Caco-2 (cell line): ENCODE data around the gene PSEN1. TPM values are rescaled to one million over a fixed set of nuclear protein-coding genes. Genes with fewer than 3 reads are reported as not detected.
"Not testable (repeated sequence)": the region's sequence is repeated elsewhere in the genome, so short reads cannot be mapped to it uniquely, and the experiment has no call there.

Experiments
- BruUV-seq: library from RNA; stranded (reverse); fragments of 400-500 nt; replicated peaks from 2 replicates; lab custom pipeline; 2021; lab: Mats Ljungman, UMichigan
- CTCF ChIA-PET: fragments of 300-600 bp; sonication (Branson Sonifier 250); formaldehyde crosslinking; loops from one replicate; lab custom pipeline; 2022; ENCODE audit warnings: antibody characterized with exemption; lab: Charles Lee
- POLR2A ChIA-PET: fragments of 300-600 bp; sonication (Branson Sonifier 250); formaldehyde crosslinking; loops from one replicate; lab custom pipeline; 2022; ENCODE audit warnings: antibody characterized with exemption; lab: Charles Lee
- DNase-seq, 2 experiments: peaks; one replicate each; pipeline versions ENCODE4 v3.0.0 to v3.0.0-alpha.2; 2020 to 2022
- H3K27me3 ChIP-seq: replicated peaks from 2 replicates; pipeline ENCODE4 v1.6.0; 2011; ENCODE audit warnings: low read length; ENCODE audit not compliant: control insufficient read depth, insufficient read depth
- H3K36me3 ChIP-seq: 2 replicates; pipeline ENCODE4 v1.5.1; 2011; ENCODE audit warnings: low read length; ENCODE audit not compliant: control insufficient read depth, insufficient read depth
- H3K4me1 ChIP-seq: fragments of 250-450 bp; sonication (Bioruptor Pico); 2 replicates; pipeline ENCODE4 v1.5.1; 2020; ENCODE audit warnings: mild to moderate bottlenecking
- H3K4me3 ChIP-seq: 2 replicates; pipeline ENCODE4 v1.5.1; 2011; ENCODE audit warnings: low read depth, mild to moderate bottlenecking, control low read depth, low read length
- H3K9me3 ChIP-seq: fragments of 250-450 bp; sonication (Bioruptor Pico); 2 replicates; pipeline ENCODE4 v1.5.1; 2020; ENCODE audit warnings: mild to moderate bottlenecking, moderate library complexity
- H3K27ac Mint-ChIP-seq: one replicate; pipeline ENCODE4 v1.8.0; 2022; ENCODE audit warnings: mixed read lengths; ENCODE audit not compliant: unreplicated experiment
- H3K27me3 Mint-ChIP-seq: one replicate; pipeline ENCODE4 v1.8.0; 2022; ENCODE audit warnings: mixed read lengths; ENCODE audit not compliant: insufficient read depth, unreplicated experiment
- H3K36me3 Mint-ChIP-seq: one replicate; pipeline ENCODE4 v1.8.0; 2022; ENCODE audit warnings: mild to moderate bottlenecking, mixed read lengths; ENCODE audit not compliant: insufficient read depth, unreplicated experiment
- H3K4me1 Mint-ChIP-seq: one replicate; pipeline ENCODE4 v1.8.0; 2022; ENCODE audit warnings: low read depth, mixed read lengths; ENCODE audit not compliant: unreplicated experiment
- H3K4me3 Mint-ChIP-seq: one replicate; pipeline ENCODE4 v1.8.0; 2022; ENCODE audit warnings: mild to moderate bottlenecking, moderate library complexity, mixed read lengths; ENCODE audit not compliant: unreplicated experiment
- H3K9me3 Mint-ChIP-seq: one replicate; pipeline ENCODE4 v1.8.0; 2022; ENCODE audit warnings: mixed read lengths; ENCODE audit not compliant: unreplicated experiment
- intact Hi-C: fragments of 100-400 bp; cut with micrococcal nuclease; formaldehyde crosslinking; loops from one replicate; pipeline ENCODE4 v1.10.0; 2022; ENCODE audit not compliant: unreplicated experiment
- total RNA-seq: library from RNA; stranded (reverse); gene quantifications from 2 replicates; pipeline ENCODE4 v1.2.3, GENCODE V29; 2022
- TF ChIP-seq, protein P1 (sequence below), 2 experiments: fragments of 200-600 bp in 1 of 2; IDR thresholded peaks; 1 replicate in 1 of 2; 2 replicates in 1 of 2; pipeline versions ENCODE4 v1.5.1 to v1.8.0; 2011 to 2022; ENCODE audit warnings: antibody characterized with exemption in 1 of 2, control low read depth in 1 of 2, inconsistent platforms in 1 of 2, low read depth in 1 of 2, low read length in 1 of 2, mild to moderate bottlenecking in 1 of 2, moderate library complexity in 1 of 2; ENCODE audit not compliant: insufficient read depth in 1 of 2, severe bottlenecking in 1 of 2, unreplicated experiment in 1 of 2

Gene PSEN1
- total RNA-seq, 1 experiment from 2014 or later, result 74.8 TPM

DNA sequence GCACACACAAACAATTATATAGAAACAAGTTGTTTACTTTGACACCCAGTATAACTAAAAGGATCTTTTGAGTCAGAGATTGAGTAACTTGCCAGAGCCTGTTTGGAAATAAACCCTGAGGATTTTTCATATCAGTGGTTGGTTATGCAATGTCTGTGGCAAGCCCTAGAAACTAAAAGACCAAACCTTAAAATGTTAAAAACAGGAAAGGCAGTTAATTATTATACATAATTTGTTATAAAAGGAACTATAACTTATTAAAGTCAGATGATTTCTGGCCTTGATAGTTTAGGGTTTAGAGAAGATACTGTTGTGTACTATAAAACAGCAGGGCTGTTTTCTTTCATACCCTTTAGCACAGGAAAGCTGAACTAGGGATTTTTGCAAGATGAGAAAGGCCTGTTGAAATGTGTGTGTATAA lies 44.1 kb downstream of the PSEN1 start:
- ChIA-PET POLR2A (no interaction called here), CTCF (no interaction called here)
- intact Hi-C loops, result no loop called here
- Histone ChIP-seq H3K4me3 (no peak overlapping the region), H3K9me3 (no peaks in the 10 kb centered on the region), H3K4me1 (no peaks in the 10 kb centered on the region), H3K27me3 (no peaks in the 10 kb centered on the region), H3K36me3 (0 out of 2 replicates have a peak, but pooled peaks cover 2% of the 10 kb centered on the region)
- Mint-ChIP-seq H3K4me1 (no peaks in the 10 kb centered on the region), H3K27ac (no peak overlapping the region), H3K36me3 (peaks cover 35% of the 10 kb centered on the region), H3K27me3 (no peaks in the 10 kb centered on the region), H3K4me3 (no peak overlapping the region), H3K9me3 (no peaks in the 10 kb centered on the region)
- TF ChIP-seq, protein P1, sequence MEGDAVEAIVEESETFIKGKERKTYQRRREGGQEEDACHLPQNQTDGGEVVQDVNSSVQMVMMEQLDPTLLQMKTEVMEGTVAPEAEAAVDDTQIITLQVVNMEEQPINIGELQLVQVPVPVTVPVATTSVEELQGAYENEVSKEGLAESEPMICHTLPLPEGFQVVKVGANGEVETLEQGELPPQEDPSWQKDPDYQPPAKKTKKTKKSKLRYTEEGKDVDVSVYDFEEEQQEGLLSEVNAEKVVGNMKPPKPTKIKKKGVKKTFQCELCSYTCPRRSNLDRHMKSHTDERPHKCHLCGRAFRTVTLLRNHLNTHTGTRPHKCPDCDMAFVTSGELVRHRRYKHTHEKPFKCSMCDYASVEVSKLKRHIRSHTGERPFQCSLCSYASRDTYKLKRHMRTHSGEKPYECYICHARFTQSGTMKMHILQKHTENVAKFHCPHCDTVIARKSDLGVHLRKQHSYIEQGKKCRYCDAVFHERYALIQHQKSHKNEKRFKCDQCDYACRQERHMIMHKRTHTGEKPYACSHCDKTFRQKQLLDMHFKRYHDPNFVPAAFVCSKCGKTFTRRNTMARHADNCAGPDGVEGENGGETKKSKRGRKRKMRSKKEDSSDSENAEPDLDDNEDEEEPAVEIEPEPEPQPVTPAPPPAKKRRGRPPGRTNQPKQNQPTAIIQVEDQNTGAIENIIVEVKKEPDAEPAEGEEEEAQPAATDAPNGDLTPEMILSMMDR (IDR thresholded peaks at IDR 0.05; ENCODE audit: insufficient read depth in 1 of 2, low read depth in 1 of 2, low read length in 1 of 2, severe bottlenecking in 1 of 2, unreplicated experiment in 1 of 2), result no peak
- DNase-seq, result no peak
- BruUV-seq, result no TSS peak

DNA sequence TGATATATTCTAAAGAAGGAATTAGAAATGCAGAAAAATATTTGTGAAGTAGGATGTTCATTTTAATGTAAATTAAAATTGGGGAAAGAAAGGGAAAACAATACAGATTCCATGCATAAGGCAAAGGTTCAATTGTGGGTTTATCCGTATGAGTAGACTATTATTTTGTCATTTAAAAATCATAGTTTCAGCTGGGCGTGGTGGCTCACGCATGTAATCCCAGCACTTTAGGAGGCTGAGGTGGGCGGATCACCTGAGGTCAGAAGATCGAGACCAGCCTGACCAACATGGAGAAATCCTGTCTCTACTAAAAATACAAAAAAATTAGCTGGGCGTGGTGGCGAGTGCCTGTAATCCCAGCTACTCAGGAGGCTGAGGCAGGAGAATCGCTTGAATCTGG lies 44.7 kb downstream of the PSEN1 start:
- H3K27me3 ChIP-seq, DNase-seq, intact Hi-C loops, H3K9me3 ChIP-seq, H3K9me3 Mint-ChIP-seq, H3K4me1 ChIP-seq, H3K4me3 ChIP-seq, BruUV-seq, H3K27ac Mint-ChIP-seq, POLR2A ChIA-PET, H3K36me3 ChIP-seq, CTCF ChIA-PET, H3K27me3 Mint-ChIP-seq, H3K4me1 Mint-ChIP-seq, H3K4me3 Mint-ChIP-seq: not testable (repeated sequence)
- peaks cover 39% of the 10 kb centered on the region for H3K36me3 Mint-ChIP-seq

DNA sequence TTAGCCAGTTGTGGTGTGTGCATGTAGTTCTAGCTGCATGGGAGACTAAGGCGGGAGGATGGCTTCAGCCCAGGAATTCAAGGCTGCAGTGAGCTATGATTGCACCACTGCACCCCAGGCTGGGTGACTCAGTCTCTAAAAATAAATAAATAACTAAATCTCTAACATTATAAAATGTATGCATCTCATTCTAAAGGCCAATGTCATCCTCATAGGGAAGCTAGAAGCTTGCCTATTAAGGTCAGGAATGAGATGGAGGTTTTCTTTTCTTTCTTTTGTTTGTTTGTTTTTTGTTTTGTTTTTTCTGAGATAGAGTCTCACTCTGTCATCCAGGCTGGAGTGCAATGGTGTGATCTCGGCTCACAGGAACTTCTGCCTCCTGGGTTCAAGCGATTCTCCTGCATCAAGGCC lies 52.2 kb downstream of the PSEN1 start:
- POLR2A ChIA-PET, result no interaction called here
- CTCF ChIA-PET, result no interaction called here
- TF ChIP-seq, protein P1 (IDR thresholded peaks at IDR 0.05; ENCODE audit: insufficient read depth in 1 of 2, low read depth in 1 of 2, low read length in 1 of 2, severe bottlenecking in 1 of 2, unreplicated experiment in 1 of 2), result no peak

DNA sequence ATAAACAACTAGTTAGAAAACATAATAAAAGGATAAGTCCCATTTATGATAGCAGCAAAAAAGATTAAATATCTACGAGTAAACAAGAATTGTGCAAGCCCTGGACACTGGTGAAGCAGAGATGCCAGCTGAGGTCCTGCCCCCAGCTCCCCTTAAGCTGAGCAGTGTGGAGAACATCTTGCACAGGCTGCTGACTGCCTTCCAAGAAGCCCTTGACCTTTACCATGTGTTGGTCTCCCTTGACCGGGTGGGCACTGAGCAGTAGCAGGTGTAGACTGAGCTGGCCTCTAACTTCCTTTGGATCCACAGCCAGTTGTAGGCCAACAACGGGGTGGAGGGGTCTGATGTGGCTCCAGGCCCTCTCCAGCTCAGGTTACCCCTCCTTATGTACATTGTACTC lies 53.3 kb downstream of the PSEN1 start:
- TF ChIP-seq, protein P1 (IDR thresholded peaks at IDR 0.05; ENCODE audit: insufficient read depth in 1 of 2, low read depth in 1 of 2, low read length in 1 of 2, severe bottlenecking in 1 of 2, unreplicated experiment in 1 of 2), result no peak
- no peaks in the 10 kb centered on the region for H3K9me3 ChIP-seq
- intact Hi-C loops, result no loop called here
- Mint-ChIP-seq H3K27me3 (no peaks in the 10 kb centered on the region), H3K27ac (no peak overlapping the region), H3K4me3 (no peak overlapping the region), H3K36me3 (peaks cover 77% of the 10 kb centered on the region), H3K4me1 (no peaks in the 10 kb centered on the region), H3K9me3 (no peaks in the 10 kb centered on the region)
- H3K36me3 ChIP-seq, result peaks cover 1% of the 10 kb centered on the region; the same call in 1 of the 2 replicates
- no peaks in the 10 kb centered on the region for H3K4me1 ChIP-seq
- POLR2A ChIA-PET, result no interaction called here
- no peaks in the 10 kb centered on the region for H3K27me3 ChIP-seq
- BruUV-seq, result no TSS peak
- CTCF ChIA-PET, result no interaction called here
- no peak overlapping the region for H3K4me3 ChIP-seq
- no peak for DNase-seq

More for the DNA sequence above, 52.2 kb downstream of the PSEN1 start:
- Histone ChIP-seq H3K27me3 (no peaks in the 10 kb centered on the region), H3K4me3 (no peak overlapping the region), H3K9me3 (no peaks in the 10 kb centered on the region), H3K4me1 (no peaks in the 10 kb centered on the region), H3K36me3 (peaks cover 1% of the 10 kb centered on the region; the same call in 1 of the 2 replicates)
- peaks cover 68% of the 10 kb centered on the region for H3K36me3 Mint-ChIP-seq
- no peak overlapping the region for H3K4me3 Mint-ChIP-seq
- BruUV-seq, result no TSS peak
- no peaks in the 10 kb centered on the region for H3K4me1 Mint-ChIP-seq
- DNase-seq, result no peak
- H3K27ac Mint-ChIP-seq, result no peak overlapping the region
- no peaks in the 10 kb centered on the region for H3K27me3 Mint-ChIP-seq
- intact Hi-C loops, result no loop called here
- no peaks in the 10 kb centered on the region for H3K9me3 Mint-ChIP-seq
